Measurements from ENCODE around the gene COPZ1. TPM values are rescaled to one million over a fixed set of nuclear protein-coding genes. Genes with fewer than 3 reads are reported as not detected.
"Not testable (repeated sequence)": the region's sequence is repeated elsewhere in the genome, so short reads cannot be mapped to it uniquely, and the experiment has no call there.

COPZ1 gene
- total and polyA plus RNA-seq, 10 donors, result 55.4 to 99.1 (median 80.5) TPM

DNA sequence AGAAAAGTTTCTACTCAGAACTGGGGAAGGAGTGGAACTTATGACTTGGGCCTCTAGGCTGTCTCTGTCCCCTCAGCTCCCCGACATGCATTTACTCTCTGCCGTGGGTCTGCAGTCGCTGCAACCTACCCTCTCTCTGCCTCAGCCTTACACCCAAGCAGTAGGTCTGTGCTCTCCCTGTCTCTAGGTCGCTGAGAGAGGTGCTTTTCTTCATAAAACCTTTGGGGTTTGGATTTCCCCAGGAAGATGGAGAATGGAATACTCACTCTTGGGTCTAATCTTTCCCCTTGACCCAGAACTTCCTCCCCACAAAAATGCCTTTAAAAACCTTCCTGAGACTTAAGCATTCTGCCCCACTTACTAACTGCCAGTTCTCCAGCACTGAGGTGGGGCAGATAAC, 26.4 kb downstream of the COPZ1 start:
- Histone ChIP-seq H3K27ac (no peak overlapping the region), H3K27me3 (replicated peaks in 1 of 7) (no peaks in the 10 kb centered on the region), H3K36me3 (peaks cover 4 to 88% (median 51%) of the 10 kb centered on the region in 6 donors), H3K4me3 (no peak overlapping the region), H3K9me3 (no peaks in the 10 kb centered on the region), H3K4me1 (peaks cover 0 to 20% (median 10%) of the 10 kb centered on the region in 6 donors)
- intact Hi-C loops (cut with DNase I; ENCODE audit: low total_unique reads), result no loop called here
- 67 to 80% (median 75%) methylated on average over 4 of the region's 4 CpGs for WGBS, 5 donors
- DNase-seq, result no peak
- TF ChIP-seq, protein P1, sequence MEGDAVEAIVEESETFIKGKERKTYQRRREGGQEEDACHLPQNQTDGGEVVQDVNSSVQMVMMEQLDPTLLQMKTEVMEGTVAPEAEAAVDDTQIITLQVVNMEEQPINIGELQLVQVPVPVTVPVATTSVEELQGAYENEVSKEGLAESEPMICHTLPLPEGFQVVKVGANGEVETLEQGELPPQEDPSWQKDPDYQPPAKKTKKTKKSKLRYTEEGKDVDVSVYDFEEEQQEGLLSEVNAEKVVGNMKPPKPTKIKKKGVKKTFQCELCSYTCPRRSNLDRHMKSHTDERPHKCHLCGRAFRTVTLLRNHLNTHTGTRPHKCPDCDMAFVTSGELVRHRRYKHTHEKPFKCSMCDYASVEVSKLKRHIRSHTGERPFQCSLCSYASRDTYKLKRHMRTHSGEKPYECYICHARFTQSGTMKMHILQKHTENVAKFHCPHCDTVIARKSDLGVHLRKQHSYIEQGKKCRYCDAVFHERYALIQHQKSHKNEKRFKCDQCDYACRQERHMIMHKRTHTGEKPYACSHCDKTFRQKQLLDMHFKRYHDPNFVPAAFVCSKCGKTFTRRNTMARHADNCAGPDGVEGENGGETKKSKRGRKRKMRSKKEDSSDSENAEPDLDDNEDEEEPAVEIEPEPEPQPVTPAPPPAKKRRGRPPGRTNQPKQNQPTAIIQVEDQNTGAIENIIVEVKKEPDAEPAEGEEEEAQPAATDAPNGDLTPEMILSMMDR (IDR thresholded peaks at IDR 0.05 in 8 of 11, conservative IDR thresholded peaks at IDR 0.05 in 3 of 11), result no peak
- no peak for TF ChIP-seq POLR2AphosphoS5 (IDR thresholded peaks at IDR 0.05)
- TF ChIP-seq POLR2A (IDR thresholded peaks at IDR 0.05), result no peak

DNA sequence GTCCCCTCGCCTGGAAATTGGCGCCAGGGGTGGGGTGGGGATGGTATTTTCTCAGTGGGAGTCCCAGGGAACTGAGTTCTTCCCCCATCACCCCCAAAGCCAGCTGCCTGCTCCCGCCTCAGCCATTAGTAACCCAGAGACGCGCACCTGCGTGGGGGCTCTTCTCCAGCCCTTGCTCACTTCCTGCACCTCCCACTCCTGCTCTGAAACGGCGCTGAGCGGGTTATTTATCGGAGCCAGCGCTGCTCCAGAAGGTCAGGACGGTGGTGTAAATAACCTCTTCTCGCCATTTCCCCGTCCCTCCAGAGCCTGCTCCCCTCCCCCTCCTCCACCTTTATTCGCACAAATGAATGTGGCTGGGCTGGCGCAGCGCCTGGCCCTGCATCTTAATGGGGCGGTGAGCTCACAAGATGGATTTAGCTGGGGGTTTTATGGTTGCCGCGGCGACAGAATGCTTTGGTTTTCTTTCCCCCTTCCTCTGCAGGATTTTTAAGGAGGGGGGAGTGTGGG, 27.1 kb downstream of the COPZ1 start:
- no peak overlapping the region for H3K27ac ChIP-seq
- H3K27me3 ChIP-seq (replicated peaks in 1 of 7), result no peaks in the 10 kb centered on the region
- peak in 2 of 3 donors; percentile 7 to 11 for TF ChIP-seq POLR2AphosphoS5 (IDR thresholded peaks at IDR 0.05)
- TF ChIP-seq, protein P1 (IDR thresholded peaks at IDR 0.05 in 8 of 11, conservative IDR thresholded peaks at IDR 0.05 in 3 of 11), result no peak
- peaks cover 4 to 81% (median 44%) of the 10 kb centered on the region in 6 donors for H3K36me3 ChIP-seq
- peaks cover 0 to 21% (median 10%) of the 10 kb centered on the region in 6 donors for H3K4me1 ChIP-seq
- H3K9me3 ChIP-seq, result no peaks in the 10 kb centered on the region
- DNase-seq, result no peak
- 19 to 43% (median 33%) methylated on average over 21 of the region's 21 CpGs for WGBS, 5 donors
- H3K4me3 ChIP-seq, result no peak overlapping the region
- intact Hi-C loops (cut with DNase I; ENCODE audit: low total_unique reads), result no loop called here

DNA sequence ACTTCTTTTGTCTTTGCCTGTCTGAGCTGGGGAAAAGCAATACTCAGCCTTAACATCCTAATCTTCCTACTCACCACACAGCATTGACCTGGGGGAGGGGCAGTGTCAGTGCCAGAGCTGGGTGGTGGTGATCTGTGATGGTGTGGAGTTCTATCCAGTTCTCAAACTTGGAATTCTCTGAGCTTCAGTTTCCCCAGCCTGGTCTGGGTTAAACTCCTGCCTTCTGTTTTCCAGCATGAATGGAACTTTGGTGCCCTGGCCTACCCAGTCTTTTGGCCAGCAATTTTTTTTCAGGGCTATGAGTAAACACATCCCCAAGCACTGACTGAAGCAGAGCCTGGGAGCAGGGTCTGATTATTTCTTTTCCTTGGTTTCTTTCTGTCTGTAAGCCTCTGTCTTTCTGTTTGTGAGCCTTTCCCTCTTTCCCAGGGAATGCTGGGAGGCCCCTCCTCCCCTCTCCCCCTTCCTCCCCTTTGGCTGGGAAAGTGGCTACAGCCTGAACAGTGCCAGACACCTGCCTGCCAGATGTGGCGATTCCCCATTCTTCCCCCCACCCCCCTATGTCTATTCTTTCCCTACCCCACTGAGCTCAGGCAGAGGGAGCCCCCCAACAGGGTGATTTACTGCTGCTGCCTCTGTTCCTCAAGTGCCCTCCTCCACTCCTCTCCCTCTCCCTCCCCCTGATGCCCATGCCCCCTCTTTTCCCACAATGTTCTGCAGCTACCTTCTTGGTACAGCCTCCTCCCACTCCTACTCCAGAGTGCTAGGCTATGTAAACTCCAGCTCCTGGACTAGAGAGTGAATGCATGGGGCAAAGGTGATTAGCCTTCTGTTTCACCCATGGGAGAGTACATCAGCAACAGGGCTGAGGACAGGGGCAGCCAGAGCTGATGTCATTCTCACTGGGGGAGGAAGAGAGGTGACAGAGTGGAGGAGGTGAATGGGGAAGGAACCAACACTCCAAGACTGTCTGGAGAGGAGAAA, 28.3 kb downstream of the COPZ1 start:
- Histone ChIP-seq H3K4me3 (no peak overlapping the region), H3K36me3 (peaks cover 4 to 70% (median 34%) of the 10 kb centered on the region in 6 donors), H3K4me1 (peaks cover 2 to 32% (median 15%) of the 10 kb centered on the region in 6 donors), H3K9me3 (no peaks in the 10 kb centered on the region), H3K27me3 (replicated peaks in 1 of 7) (no peaks in the 10 kb centered on the region), H3K27ac (no peak overlapping the region)
- no peak for DNase-seq
- WGBS, 5 donors, result 66 to 93% (median 83%) methylated on average over 1 of the region's 1 CpG
- TF ChIP-seq POLR2A (IDR thresholded peaks at IDR 0.05), result no peak
- TF ChIP-seq, protein P1 (IDR thresholded peaks at IDR 0.05 in 8 of 11, conservative IDR thresholded peaks at IDR 0.05 in 3 of 11), result no peak
- TF ChIP-seq POLR2AphosphoS5 (IDR thresholded peaks at IDR 0.05), result no peak
- intact Hi-C loops (cut with DNase I; ENCODE audit: low total_unique reads), result no loop called here

DNA sequence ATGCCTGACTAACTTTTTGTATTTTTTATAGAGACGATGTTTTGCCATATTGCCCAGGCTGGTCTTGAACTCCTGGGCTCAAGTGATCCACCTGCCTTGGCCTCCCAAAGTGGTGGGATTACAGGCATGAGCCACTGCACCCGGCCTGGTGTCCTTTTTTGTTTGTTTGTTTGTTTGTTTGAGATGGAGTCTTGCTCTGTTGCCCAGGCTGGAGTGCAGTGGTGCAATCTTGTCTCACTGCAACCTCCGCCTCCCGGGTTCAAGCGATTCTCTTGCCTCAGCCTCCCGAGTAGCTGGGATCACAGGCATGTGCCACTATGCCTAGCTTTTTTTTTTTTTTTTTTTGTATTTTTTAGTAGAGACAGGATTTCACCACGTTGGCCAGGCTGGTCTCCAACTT, 29.3 kb downstream of the COPZ1 start:
- H3K9me3 ChIP-seq; H3K27me3 ChIP-seq (replicated peaks in 1 of 7); H3K27ac ChIP-seq; H3K4me3 ChIP-seq; DNase-seq; intact Hi-C loops (cut with DNase I; ENCODE audit: low total_unique reads): not testable (repeated sequence)
- peaks cover 4 to 41% (median 21%) of the 10 kb centered on the region in 6 donors for H3K4me1 ChIP-seq
- WGBS, 5 donors, result 81 to 94% (median 85%) methylated on average over 7 of the region's 7 CpGs
- peaks cover 0 to 59% (median 23%) of the 10 kb centered on the region in 6 donors for H3K36me3 ChIP-seq
